HepG2 (cell line): Measurements from ENCODE around the gene SERPINB7.

Source experiments
- CTCF ChIP-seq: sonication (generic); formaldehyde crosslinking; IDR thresholded peaks from 2 replicates; pipeline ENCODE4 v1.5.0; 2020; ENCODE audit warnings: mild to moderate bottlenecking, missing genetic modification reagents, moderate library complexity
- EZH2 ChIP-seq: conservative IDR thresholded peaks from 2 replicates; pipeline ENCODE4 v1.6.1; 2012; ENCODE audit warnings: mild to moderate bottlenecking, low read depth, low read length, moderate library complexity

GRCh38 chr18:63784787-63785452 is 9.7 kb downstream of the SERPINB7 start:
- TF ChIP-seq EZH2 = no peak
- TF ChIP-seq CTCF (CRISPR knock-in tag) = no peak
